ENCODE measurements around the gene LAMA2. TPM values are rescaled to one million over a fixed set of nuclear protein-coding genes. Genes with fewer than 3 reads are reported as not detected.

LAMA2 gene
- total RNA-seq, 1 experiment from 2014 or later: 0.02 TPM

- Mint-ChIP-seq H3K4me1 (ENCODE audit: low read depth, unreplicated experiment) (no peaks in the 10 kb centered on the region), H3K4me3 (ENCODE audit: unreplicated experiment) (no peak overlapping the region), H3K27ac (ENCODE audit: unreplicated experiment) (no peak overlapping the region), H3K9me3 (ENCODE audit: unreplicated experiment) (no peaks in the 10 kb centered on the region), H3K27me3 (ENCODE audit: insufficient read depth, unreplicated experiment) (peaks cover 13% of the 10 kb centered on the region), H3K36me3 (ENCODE audit: insufficient read depth, unreplicated experiment) (no peaks in the 10 kb centered on the region)
- POLR2A ChIA-PET: no interaction called here
- Histone ChIP-seq H3K9me3 (no peaks in the 10 kb centered on the region), H3K36me3 (ENCODE audit: control insufficient read depth, insufficient read depth, low read length) (no peaks in the 10 kb centered on the region), H3K4me1 (no peaks in the 10 kb centered on the region), H3K4me3 (ENCODE audit: low read depth, low read length) (no peak overlapping the region), H3K27me3 (replicated peaks; ENCODE audit: control insufficient read depth, insufficient read depth, low read length) (no peaks in the 10 kb centered on the region)
- CTCF ChIA-PET: no interaction called here
- no peak for DNase-seq
- intact Hi-C loops (cut with micrococcal nuclease; ENCODE audit: unreplicated experiment): no loop called here
- no peak for TF ChIP-seq CTCF (IDR thresholded peaks at IDR 0.05; ENCODE audit: insufficient read depth in 1 of 2, low read depth in 1 of 2, low read length in 1 of 2, severe bottlenecking in 1 of 2, unreplicated experiment in 1 of 2)
- BruUV-seq (replicated peaks): no TSS peak
Measured at GRCh38 chr6:128981716-128982115, 98.8 kb downstream of the LAMA2 start.

- no peak overlapping the region for H3K4me3 Mint-ChIP-seq (ENCODE audit: unreplicated experiment)
- H3K27me3 Mint-ChIP-seq (ENCODE audit: insufficient read depth, unreplicated experiment): no peaks in the 10 kb centered on the region
- no peaks in the 10 kb centered on the region for H3K9me3 Mint-ChIP-seq (ENCODE audit: unreplicated experiment)
- no peak for TF ChIP-seq CTCF (IDR thresholded peaks at IDR 0.05; ENCODE audit: insufficient read depth in 1 of 2, low read depth in 1 of 2, low read length in 1 of 2, severe bottlenecking in 1 of 2, unreplicated experiment in 1 of 2)
- no peak for DNase-seq
- Histone ChIP-seq H3K27me3 (replicated peaks; ENCODE audit: control insufficient read depth, insufficient read depth, low read length) (no peaks in the 10 kb centered on the region), H3K4me3 (ENCODE audit: low read depth, low read length) (no peak overlapping the region), H3K9me3 (no peaks in the 10 kb centered on the region), H3K36me3 (ENCODE audit: control insufficient read depth, insufficient read depth, low read length) (no peaks in the 10 kb centered on the region), H3K4me1 (no peaks in the 10 kb centered on the region)
- no TSS peak for BruUV-seq (replicated peaks)
- ChIA-PET POLR2A (no interaction called here), CTCF (no interaction called here)
- no peak overlapping the region for H3K27ac Mint-ChIP-seq (ENCODE audit: unreplicated experiment)
- no peaks in the 10 kb centered on the region for H3K36me3 Mint-ChIP-seq (ENCODE audit: insufficient read depth, unreplicated experiment)
- no peaks in the 10 kb centered on the region for H3K4me1 Mint-ChIP-seq (ENCODE audit: low read depth, unreplicated experiment)
- intact Hi-C loops (cut with micrococcal nuclease; ENCODE audit: unreplicated experiment): no loop called here
Measured at GRCh38 chr6:128990360-128990759, 107.4 kb downstream of the LAMA2 start.

GRCh38 chr6:128990915-128991314 is 108.0 kb downstream of the LAMA2 start:
- Histone ChIP-seq H3K36me3 (ENCODE audit: control insufficient read depth, insufficient read depth, low read length) (no peaks in the 10 kb centered on the region), H3K4me1 (no peaks in the 10 kb centered on the region), H3K4me3 (ENCODE audit: low read depth, low read length) (no peak overlapping the region), H3K27me3 (replicated peaks; ENCODE audit: control insufficient read depth, insufficient read depth, low read length) (no peaks in the 10 kb centered on the region), H3K9me3 (no peaks in the 10 kb centered on the region)
- ChIA-PET CTCF (no interaction called here), POLR2A (no interaction called here)
- Mint-ChIP-seq H3K4me1 (ENCODE audit: low read depth, unreplicated experiment) (no peaks in the 10 kb centered on the region), H3K36me3 (ENCODE audit: insufficient read depth, unreplicated experiment) (no peaks in the 10 kb centered on the region), H3K9me3 (ENCODE audit: unreplicated experiment) (no peaks in the 10 kb centered on the region), H3K4me3 (ENCODE audit: unreplicated experiment) (no peak overlapping the region), H3K27me3 (ENCODE audit: insufficient read depth, unreplicated experiment) (no peaks in the 10 kb centered on the region), H3K27ac (ENCODE audit: unreplicated experiment) (no peak overlapping the region)
- no peak for DNase-seq
- no TSS peak for BruUV-seq (replicated peaks)
- TF ChIP-seq CTCF (IDR thresholded peaks at IDR 0.05; ENCODE audit: insufficient read depth in 1 of 2, low read depth in 1 of 2, low read length in 1 of 2, severe bottlenecking in 1 of 2, unreplicated experiment in 1 of 2): no peak
- intact Hi-C loops (cut with micrococcal nuclease; ENCODE audit: unreplicated experiment): no loop called here
